H1 (cell line): ENCODE results near the gene VPS26A. TPM values are rescaled to one million over a fixed set of nuclear protein-coding genes. Genes with fewer than 3 reads are reported as not detected.

Experiments used
- CTCF ChIA-PET: fragments of 300-600 bp; sonication (Branson Sonifier 250); formaldehyde crosslinking; loops from one replicate; lab custom pipeline; 2021; ENCODE audit not compliant: partially characterized antibody; lab: Charles Lee
- POLR2A ChIA-PET: fragments of 300-600 bp; sonication (Branson Sonifier 250); formaldehyde crosslinking; loops from one replicate; lab custom pipeline; 2021; ENCODE audit warnings: inconsistent platforms; ENCODE audit not compliant: partially characterized antibody; lab: Charles Lee
- DNase-seq, 2 experiments: peaks; one replicate each; pipeline versions ENCODE4 v3.0.0 to v3.0.0-alpha.2; 2010 to 2022; ENCODE audit warnings: low spot score in 2 of 2, low read depth in 1 of 2, mixed read lengths in 1 of 2
- FAIRE-seq: peaks from 2 replicates; lab custom pipeline; 2011; peaks lifted over from hg19 to GRCh38; lab: Jason Lieb, UNC
- H2AFZ ChIP-seq: 2 replicates; pipeline ENCODE4 v1.8.1; 2012; ENCODE audit warnings: low read length, inconsistent platforms
- H2AK5ac ChIP-seq: 2 replicates; pipeline ENCODE4 v1.6.1; 2013; ENCODE audit warnings: low read depth, low read length
- H2BK120ac ChIP-seq: replicated peaks from 2 replicates; pipeline ENCODE3; 2013; ENCODE audit warnings: low read depth, low read length, inconsistent platforms
- H2BK12ac ChIP-seq: 2 replicates; pipeline ENCODE4 v1.6.1; 2013; ENCODE audit warnings: low read depth, low read length
- H2BK15ac ChIP-seq: 2 replicates; pipeline ENCODE4 v1.6.1; 2013; ENCODE audit warnings: low read length
- H2BK20ac ChIP-seq: 2 replicates; pipeline ENCODE4 v1.6.1; 2013; ENCODE audit warnings: low read length
- H2BK5ac ChIP-seq: 2 replicates; pipeline ENCODE4 v1.6.1; 2013; ENCODE audit warnings: low read depth, low read length
- H3K14ac ChIP-seq: 2 replicates; pipeline ENCODE4 v1.6.1; 2013; ENCODE audit warnings: inconsistent platforms; ENCODE audit not compliant: insufficient read length
- H3K18ac ChIP-seq: 2 replicates; pipeline ENCODE4 v1.6.1; 2013; ENCODE audit warnings: low read length; ENCODE audit errors: extremely low read depth
- H3K23ac ChIP-seq: 2 replicates; pipeline ENCODE4 v1.6.1; 2013; ENCODE audit warnings: inconsistent platforms; ENCODE audit not compliant: insufficient read length
- H3K23me2 ChIP-seq: 2 replicates; pipeline ENCODE4 v1.6.1; 2013; ENCODE audit warnings: low read depth, low read length
- H3K27ac ChIP-seq: 2 replicates; pipeline ENCODE4 v1.6.1; 2011; ENCODE audit warnings: low read depth, low read length, inconsistent platforms
- H3K27me3 ChIP-seq, 4 experiments: replicated peaks in 1 of 4; 1 replicate in 1 of 4; 2 replicates in 3 of 4; pipeline versions ENCODE4 v1.6.1 to v1.8.1; 2011 to 2013; ENCODE audit warnings: low read length in 3 of 4, mild to moderate bottlenecking in 3 of 4, inconsistent platforms in 2 of 4, mixed read lengths in 2 of 4, moderate library complexity in 1 of 4; ENCODE audit not compliant: control insufficient read depth in 3 of 4, insufficient read depth in 3 of 4; ENCODE audit errors: extremely low read depth in 1 of 4
- H3K36me3 ChIP-seq, 4 experiments: 2 replicates each; pipeline versions ENCODE4 v1.6.1 to v1.8.1; 2011 to 2013; ENCODE audit warnings: mild to moderate bottlenecking in 4 of 4, low read length in 3 of 4, moderate library complexity in 2 of 4, control low read depth in 1 of 4, inconsistent platforms in 1 of 4; ENCODE audit not compliant: insufficient read depth in 4 of 4, control insufficient read depth in 2 of 4
- H3K4ac ChIP-seq: replicated peaks from 2 replicates; pipeline ENCODE3; 2013; ENCODE audit warnings: low read length, low read depth, mixed read lengths, inconsistent platforms; ENCODE audit not compliant: insufficient read length
- H3K4me1 ChIP-seq, 4 experiments: replicated peaks in 1 of 4; 1 replicate in 1 of 4; 2 replicates in 3 of 4; pipeline versions ENCODE4 v1.6.1 to v1.8.1; 2011 to 2013; ENCODE audit warnings: low read length in 3 of 4, inconsistent platforms in 2 of 4, mixed read lengths in 1 of 4; ENCODE audit not compliant: insufficient read depth in 4 of 4, control insufficient read depth in 3 of 4
- H3K4me2 ChIP-seq, 2 experiments: 2 replicates each; pipeline versions ENCODE4 v1.6.1 to v1.8.1; 2011 to 2013; ENCODE audit warnings: low read depth in 2 of 2, low read length in 2 of 2, control low read depth in 1 of 2, inconsistent platforms in 1 of 2, mild to moderate bottlenecking in 1 of 2; ENCODE audit not compliant: insufficient read depth in 1 of 2
- H3K4me3 ChIP-seq, 4 experiments: fragments of 200-600, 300-600 bp in 1 of 4; sonication (generic), shearing (Covaris generic), sonication (Bioruptor Twin) in 1 of 4; 2 replicates each; pipeline versions ENCODE4 v1.5.1 to v1.8.1; 2011 to 2016; ENCODE audit warnings: low read length in 4 of 4, low read depth in 3 of 4, control low read depth in 2 of 4, inconsistent platforms in 2 of 4, mild to moderate bottlenecking in 2 of 4, mixed read lengths in 1 of 4, moderate library complexity in 1 of 4; ENCODE audit not compliant: insufficient read depth in 2 of 4; ENCODE audit errors: extremely low read depth in 1 of 4
- H3K56ac ChIP-seq: replicated peaks from 2 replicates; pipeline ENCODE3; 2013; ENCODE audit warnings: low read depth, mild to moderate bottlenecking, mixed read lengths, low read length, inconsistent platforms; ENCODE audit not compliant: insufficient read length
- H3K79me1 ChIP-seq: 2 replicates; pipeline ENCODE4 v1.6.1; 2013; ENCODE audit warnings: low read depth, low read length, control low read depth
- H3K79me2 ChIP-seq, 2 experiments: 2 replicates each; pipeline versions ENCODE4 v1.6.1 to v1.8.1; 2012 to 2013; ENCODE audit warnings: low read length in 2 of 2, mild to moderate bottlenecking in 2 of 2, inconsistent platforms in 1 of 2; ENCODE audit not compliant: insufficient read depth in 2 of 2, control insufficient read depth in 1 of 2
- H3K9ac ChIP-seq, 4 experiments: replicated peaks in 1 of 4; 1 replicate in 1 of 4; 2 replicates in 3 of 4; pipeline versions ENCODE4 v1.6.1 to v1.8.1; 2011 to 2013; ENCODE audit warnings: low read depth in 3 of 4, low read length in 3 of 4, control low read depth in 2 of 4, mild to moderate bottlenecking in 2 of 4, moderate library complexity in 2 of 4, inconsistent platforms in 1 of 4; ENCODE audit errors: extremely low read depth in 1 of 4
- H3K9me3 ChIP-seq, 2 experiments: 2 replicates each; pipeline versions ENCODE4 v1.6.1 to v1.8.1; 2012 to 2013; ENCODE audit warnings: mild to moderate bottlenecking in 2 of 2, moderate library complexity in 2 of 2, control low read depth in 1 of 2, inconsistent platforms in 1 of 2, low read depth in 1 of 2, low read length in 1 of 2, mixed read lengths in 1 of 2; ENCODE audit not compliant: insufficient read depth in 2 of 2
- H4K20me1 ChIP-seq, 2 experiments: replicated peaks in 1 of 2; 2 replicates each; pipeline versions ENCODE3 to v1.8.1; 2011 to 2013; ENCODE audit warnings: inconsistent platforms in 2 of 2, low read length in 2 of 2, mild to moderate bottlenecking in 1 of 2; ENCODE audit not compliant: insufficient read depth in 2 of 2, control insufficient read depth in 1 of 2
- H4K5ac ChIP-seq: 2 replicates; pipeline ENCODE4 v1.6.1; 2013; ENCODE audit warnings: low read length, low read depth, mixed read lengths, inconsistent platforms; ENCODE audit not compliant: insufficient read length
- H4K8ac ChIP-seq: 2 replicates; pipeline ENCODE4 v1.8.0; 2013; ENCODE audit warnings: mild to moderate bottlenecking, moderate library complexity, low read length, inconsistent platforms; ENCODE audit not compliant: insufficient read depth; ENCODE audit errors: extremely low read depth
- H4K91ac ChIP-seq: replicated peaks from 2 replicates; pipeline ENCODE3; 2013; ENCODE audit warnings: low read length, mixed read lengths, inconsistent platforms; ENCODE audit not compliant: insufficient read length
- RFX5 ChIP-seq: IDR thresholded peaks from 2 replicates; pipeline ENCODE4 v1.6.1; 2011; ENCODE audit warnings: low read depth, low read length, improper control_type of control experiment, borderline replicate concordance
- USF2 ChIP-seq: IDR thresholded peaks from 2 replicates; pipeline ENCODE4 v1.6.1; 2011; ENCODE audit warnings: low read length, improper control_type of control experiment
- WGBS, 2 experiments: shearing (Covaris generic) in 1 of 2; methylation state at CpG; one replicate each; pipeline versions ENCODE4 v1.1.6 to v1.1.7; 2013 to 2015; ENCODE audit warnings: low lambda C conversion rate in 2 of 2, mixed read lengths in 2 of 2, inconsistent platforms in 1 of 2, low coverage in 1 of 2, missing lambda C conversion rate in 1 of 2; ENCODE audit not compliant: insufficient replicate concordance in 2 of 2, insufficient coverage in 1 of 2, insufficient read length in 1 of 2; ENCODE audit errors: extremely low coverage in 1 of 2, missing lambda C conversion rate in 1 of 2; 5-methylcytosine and 5-hydroxymethylcytosine counted together
- polyA plus RNA-seq, 7 experiments: library from polyadenylated mRNA; depleted of rRNA in 3 of 7; stranded (reverse) in 5 of 7; unstranded in 2 of 7; fragments of >200 nt in 5 of 7; fragments of 200-250 nt in 2 of 7; gene quantifications; 1 replicate in 5 of 7; 2 replicates in 1 of 7; 4 replicates in 1 of 7; pipeline versions ENCODE4 v1.2.1 to v1.2.3, GENCODE V29; 2011 to 2013; ENCODE audit warnings: missing spikeins in 2 of 7, mixed read lengths in 2 of 7
- total RNA-seq: library from RNA; stranded (reverse); fragmentation: NEBNext Ultra II Directional; extraction: Animal tissue kit (Norgen Biotek cat#: 25700); gene quantifications from 2 replicates; pipeline ENCODE4 v1.2.1, GENCODE V29; 2021

Gene VPS26A
- total and polyA plus RNA-seq, 2 of the 8 experiments (the other 6 are each of a cell fraction or from before 2014, with no cell fraction given), result 10.7 to 44.8 TPM

- ChIA-PET POLR2A (interaction anchor here (0.6 kb wide), 1 partner anchor 115 kb away, joined by 3 read pairs; no protein-coding TSS in a partner anchor), CTCF (interaction anchor here (0.9 kb wide), 1 partner anchor 93 kb away, joined by 3 read pairs; no protein-coding TSS in a partner anchor)
- Histone ChIP-seq H3K56ac (no peak overlapping the region), H3K36me3 (no peaks in the 10 kb centered on the region), H2BK20ac (no peak overlapping the region), H4K5ac (no peak overlapping the region), H3K14ac (no peak overlapping the region), H3K27ac (no peak overlapping the region), H3K27me3 (no peaks in the 10 kb centered on the region), H4K20me1 (no peaks in the 10 kb centered on the region), H2AFZ (no peak overlapping the region), H2BK120ac (no peak overlapping the region), H2BK15ac (no peak overlapping the region), H3K4me2 (no peak overlapping the region), H3K23me2 (no peaks in the 10 kb centered on the region), H2BK5ac (no peak overlapping the region), H3K4ac (no peak overlapping the region), H3K79me2 (no peaks in the 10 kb centered on the region), H4K8ac (no peak overlapping the region; the same call in 1 of the 2 replicates), H3K18ac (no peak overlapping the region), H3K9ac (no peak overlapping the region), H2AK5ac (no peak overlapping the region), H3K23ac (no peak overlapping the region), H3K9me3 (no peaks in the 10 kb centered on the region), H3K4me1 (peaks cover 0 to 2% (median 0%) of the 10 kb centered on the region in 4 experiments; a peak in 1 of 7 replicates), H2BK12ac (no peak overlapping the region), H3K4me3 (no peak overlapping the region), H3K79me1 (no peaks in the 10 kb centered on the region), H4K91ac (no peak overlapping the region)
- 92% methylated on average over 4 of the region's 4 CpGs; no CpG with 5 or more reads in 1 of the 2 experiments for WGBS, 2 experiments
- DNase-seq, result no peak
- FAIRE-seq, result no peak
- TF ChIP-seq RFX5 (no peak), USF2 (no peak)
These were observed 26.2 kb upstream of the VPS26A start for GRCh38 chr10:69097729-69098128.
